ENCODE data around the gene ERFL.

The ERFL gene

DNA sequence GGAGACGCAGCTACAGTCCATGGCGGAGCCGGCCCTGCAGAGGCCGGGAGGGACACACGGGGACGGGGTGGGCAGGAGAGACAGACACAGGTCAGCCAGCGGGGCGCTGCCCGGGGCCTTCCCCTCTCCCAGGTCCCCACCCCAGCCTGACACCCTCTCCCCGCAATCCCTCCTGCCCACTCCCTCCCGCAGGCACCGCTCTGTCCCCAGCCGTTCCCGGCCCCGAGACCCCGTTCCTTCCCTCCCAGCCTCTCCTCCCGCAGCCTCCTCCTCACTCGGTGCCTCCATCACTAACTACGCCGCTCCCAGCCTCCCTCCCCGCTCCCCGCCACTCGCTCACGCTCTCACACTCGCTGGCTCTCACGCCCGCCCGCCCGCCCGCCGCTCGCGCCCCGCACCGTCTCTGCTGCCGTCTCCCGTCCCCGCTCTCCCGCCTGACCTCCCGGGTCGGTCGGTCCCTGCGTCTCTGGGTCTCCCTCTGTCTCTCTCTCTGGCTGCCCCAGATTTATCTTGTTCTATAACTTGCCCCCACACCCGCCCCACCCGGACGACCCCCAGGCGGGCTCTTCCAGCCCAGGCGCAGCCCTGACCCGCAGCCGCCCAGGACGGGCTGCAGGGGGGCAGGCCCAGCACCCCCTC, 15.2 kb downstream of the ERFL start:
- no peak for DNase-seq

DNA sequence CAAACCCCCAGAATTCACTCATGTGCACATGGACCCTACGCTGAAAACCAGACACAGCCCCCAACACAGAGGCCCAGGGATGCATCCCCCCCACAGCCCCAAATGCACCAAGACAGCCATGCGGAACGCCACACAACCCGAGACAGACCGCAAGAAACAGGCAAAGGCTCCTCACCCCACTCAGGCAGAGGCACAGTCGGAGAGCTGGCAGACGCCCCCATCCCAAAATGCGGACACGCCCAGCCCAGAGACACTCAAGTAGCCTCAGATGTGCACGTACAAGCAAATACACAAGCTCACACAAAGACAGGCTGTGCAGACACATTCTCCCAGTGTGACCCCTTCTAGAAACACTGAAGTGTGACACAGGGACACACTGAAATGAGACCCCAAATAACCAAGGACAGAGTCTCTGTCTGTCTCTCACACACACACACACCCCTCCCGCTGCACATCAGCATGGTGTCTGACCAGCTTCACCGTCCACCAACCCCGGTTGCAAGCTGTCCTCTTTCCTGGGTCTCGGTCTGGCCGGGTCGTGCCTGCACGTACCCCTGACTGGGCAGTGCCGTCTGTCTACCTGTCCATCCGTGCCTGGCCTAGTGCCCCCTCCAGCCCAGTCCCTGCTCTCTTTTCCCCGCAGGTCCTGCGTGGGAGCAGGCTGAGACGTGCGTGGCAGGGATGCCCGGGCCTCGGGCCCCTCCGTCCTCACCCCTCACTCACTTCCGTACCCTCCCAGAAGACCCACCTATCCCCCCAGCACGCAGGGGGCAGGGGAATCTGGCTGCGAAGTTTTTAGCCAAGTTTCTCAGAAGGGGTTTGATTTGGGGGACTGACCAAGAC, 16.1 kb downstream of the ERFL start:
- no peak for DNase-seq

DNA sequence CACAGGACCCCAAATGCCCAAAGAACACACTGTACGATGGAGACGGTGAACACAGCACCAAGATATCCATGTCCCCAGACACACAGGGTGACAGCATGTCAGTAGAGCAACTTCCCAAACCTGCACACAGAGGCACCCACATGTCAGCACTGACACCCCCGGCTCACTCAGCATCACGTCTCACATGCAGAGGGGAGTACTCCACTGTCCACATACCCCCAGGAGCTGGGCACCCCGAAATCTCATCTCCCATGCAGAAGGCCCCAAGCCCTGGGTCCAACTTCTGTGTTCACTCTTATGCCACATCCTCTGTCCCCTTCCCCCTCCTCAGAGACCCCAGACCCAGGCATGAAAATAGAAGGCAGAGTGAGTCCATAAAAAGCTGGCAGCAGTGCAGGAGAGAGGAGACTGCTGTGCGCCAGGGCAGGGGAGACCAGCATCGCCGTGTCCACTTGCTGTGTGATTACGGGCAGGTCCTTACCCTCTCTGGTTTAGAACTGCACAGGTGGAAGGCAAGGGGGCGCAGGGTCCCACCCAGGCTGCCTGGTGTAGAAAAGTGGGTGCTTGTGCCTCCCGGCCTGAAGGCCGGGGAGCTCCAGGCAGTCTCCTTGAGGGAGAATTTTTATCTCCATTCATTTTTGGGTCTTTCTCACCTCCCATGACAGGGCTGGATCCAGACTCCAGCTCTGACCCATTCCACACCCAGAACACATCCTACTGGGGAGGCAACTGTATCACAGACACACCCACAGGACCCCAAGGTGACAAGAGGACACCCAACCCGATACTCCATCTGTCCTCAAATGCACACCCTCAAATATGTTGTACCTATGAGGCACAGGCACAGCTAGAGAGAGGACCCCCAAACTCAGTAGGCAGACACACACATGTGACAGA, 17.0 kb downstream of the ERFL start:
- DNase-seq: no peak

DNA sequence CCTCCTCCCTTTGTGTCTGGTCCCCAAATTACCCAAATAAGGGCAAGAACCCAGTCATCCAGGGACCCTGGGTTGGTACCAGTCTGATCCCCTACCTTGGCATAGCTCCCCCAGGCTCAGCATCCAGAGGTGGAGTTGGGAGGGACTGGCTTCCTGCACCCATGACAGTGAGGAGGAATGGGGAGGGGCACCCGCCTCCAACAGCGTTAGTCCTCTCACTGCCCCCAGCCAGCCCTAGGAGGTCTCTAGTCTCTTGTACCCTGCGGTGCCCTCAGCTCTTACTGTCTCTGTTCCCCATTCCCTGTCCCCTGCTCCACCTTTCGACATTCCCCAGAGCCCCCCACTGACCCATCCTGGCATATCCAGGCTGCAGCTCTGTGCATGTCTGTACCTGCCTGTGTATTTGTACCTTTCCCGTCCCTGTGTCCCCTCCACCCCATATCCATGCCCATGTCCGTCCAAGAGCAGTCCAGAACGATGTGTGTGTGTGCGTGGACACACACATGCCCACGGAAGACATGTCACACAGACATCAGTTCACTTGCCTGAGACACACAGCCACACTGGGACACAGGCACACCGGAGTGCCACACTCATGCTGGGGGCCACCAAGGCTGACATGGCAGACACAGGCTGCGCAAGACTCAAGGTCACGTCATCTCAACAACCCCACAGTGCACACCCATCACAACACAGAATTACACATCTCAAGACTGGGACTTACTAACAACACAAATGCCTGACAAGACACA, 17.8 kb downstream of the ERFL start:
- DNase-seq: no peak

DNA sequence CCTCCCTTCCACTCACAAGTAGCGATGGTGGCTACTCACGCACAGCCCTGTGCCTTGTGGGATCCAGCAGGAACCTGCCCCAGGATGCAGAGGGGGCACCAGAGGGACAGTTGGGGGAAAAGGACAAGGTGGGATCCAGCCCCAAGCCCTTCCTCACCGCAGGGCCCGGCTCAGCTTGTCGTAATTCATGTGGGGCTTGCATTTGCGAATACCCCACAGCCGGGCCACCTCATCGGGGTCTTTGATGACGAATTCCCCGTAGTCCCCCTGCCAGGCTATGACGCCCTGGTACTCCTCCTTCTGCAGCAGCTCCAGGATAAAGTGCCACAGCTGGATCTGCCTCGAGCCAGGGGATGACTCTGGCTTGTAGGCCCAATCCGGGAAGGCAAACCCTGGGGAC, 18.5 kb downstream of the ERFL start:
- DNase-seq: no peak

DNA sequence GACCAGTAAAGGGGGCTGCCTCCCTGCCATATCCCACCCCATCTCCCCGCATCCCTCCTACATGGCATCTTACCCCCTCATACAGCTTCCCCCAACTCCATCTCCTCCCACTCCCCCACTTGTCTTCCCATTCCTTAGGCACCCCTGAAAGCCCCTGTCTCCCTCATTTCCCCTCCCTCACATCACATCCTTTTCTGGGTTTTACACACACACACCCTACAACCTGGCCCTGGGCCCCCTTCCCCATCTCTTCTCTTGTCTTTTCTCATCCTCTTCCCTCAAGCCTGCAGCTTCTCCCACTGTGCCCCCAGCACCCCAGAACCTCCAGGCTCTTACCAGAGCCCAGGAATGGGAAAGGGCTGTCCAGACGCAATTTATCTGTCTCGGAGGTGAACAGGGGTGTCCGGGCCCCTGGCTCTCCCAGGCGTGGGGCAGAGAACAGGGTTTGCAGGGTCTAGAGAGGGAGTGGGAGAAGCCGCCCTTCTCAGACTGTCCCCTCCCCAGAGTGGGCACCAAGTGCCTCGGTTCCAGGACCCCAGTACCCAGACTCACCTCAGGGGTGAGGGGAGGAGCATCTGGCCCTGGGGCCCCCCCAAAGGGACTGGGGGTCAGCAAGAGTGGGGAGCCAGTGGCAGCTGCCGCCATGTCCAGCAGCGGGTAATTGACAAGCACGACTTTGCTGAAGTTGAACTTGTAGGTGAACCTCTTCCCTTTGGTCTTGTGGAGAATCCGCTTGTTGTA, 19.4 kb downstream of the ERFL start:
- no peak for DNase-seq

DNA sequence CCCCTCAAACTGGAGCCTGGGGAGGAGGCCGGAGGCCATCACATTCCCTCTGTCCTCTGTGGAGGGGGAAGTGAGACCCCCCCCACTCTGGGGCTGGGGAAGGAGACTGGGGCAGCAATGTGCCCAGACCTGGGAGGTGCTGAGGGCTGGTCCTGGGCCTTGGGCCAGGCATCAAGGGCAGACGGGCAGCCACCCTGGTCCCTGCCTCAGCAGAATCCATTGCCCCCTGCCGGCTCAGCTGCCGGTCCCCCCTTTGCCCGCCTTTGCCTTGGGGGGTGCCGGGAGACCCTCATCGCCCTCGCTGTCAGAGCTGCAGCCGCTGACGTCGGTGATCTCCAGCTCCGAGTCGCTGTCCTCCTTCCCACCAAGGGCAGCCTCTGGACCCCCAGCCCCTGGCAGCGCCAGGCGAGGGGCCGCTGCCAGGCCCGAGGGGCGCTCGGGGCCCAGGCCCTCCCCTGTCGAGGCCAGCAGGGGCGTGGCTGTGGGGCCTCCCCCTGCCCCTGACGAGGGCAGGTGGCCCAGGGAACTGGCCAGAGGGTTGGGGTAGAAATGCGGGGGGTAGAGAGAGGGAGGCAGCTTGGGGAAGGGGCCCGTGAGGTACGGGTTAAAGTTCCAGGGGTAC, 20.1 kb downstream of the ERFL start:
- DNase-seq: no peak

DNA sequence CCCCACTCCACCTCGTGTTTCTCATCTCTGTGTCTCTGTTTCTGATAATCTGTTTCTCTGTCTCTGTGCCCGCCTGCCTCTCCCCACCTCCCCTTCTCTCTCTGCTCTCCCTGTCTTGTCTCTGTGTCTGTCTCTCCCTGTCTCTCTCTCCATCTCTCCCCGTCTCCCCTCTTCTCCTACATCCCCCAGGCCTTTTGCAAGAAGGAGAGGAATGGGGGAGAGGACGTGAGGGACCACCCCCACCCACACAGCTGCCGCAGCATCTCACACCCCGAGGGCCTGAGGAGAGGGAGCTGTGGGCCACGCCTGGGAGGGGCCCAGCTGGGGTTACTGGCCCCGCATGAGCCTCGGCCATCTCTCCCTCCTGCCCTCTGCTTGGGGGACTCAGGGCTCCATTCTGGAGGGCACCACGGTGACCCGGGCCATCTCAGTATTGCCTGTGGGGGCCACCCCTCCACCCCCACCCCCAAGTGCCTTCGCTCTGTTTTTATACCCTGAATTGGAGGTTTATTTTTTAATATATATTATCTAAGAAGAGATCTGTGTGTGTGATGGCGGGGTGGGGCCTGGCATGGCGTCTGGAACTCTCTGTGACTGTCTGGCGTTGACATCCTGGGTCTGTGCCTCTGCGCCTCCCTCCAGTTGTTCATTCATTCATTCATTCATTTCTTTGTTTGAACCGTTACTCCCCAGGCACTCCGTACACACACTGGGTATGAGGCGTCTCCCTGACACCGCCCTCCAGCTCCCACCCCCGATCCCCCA, 21.2 kb downstream of the ERFL start:
- DNase-seq: no peak

DNA sequence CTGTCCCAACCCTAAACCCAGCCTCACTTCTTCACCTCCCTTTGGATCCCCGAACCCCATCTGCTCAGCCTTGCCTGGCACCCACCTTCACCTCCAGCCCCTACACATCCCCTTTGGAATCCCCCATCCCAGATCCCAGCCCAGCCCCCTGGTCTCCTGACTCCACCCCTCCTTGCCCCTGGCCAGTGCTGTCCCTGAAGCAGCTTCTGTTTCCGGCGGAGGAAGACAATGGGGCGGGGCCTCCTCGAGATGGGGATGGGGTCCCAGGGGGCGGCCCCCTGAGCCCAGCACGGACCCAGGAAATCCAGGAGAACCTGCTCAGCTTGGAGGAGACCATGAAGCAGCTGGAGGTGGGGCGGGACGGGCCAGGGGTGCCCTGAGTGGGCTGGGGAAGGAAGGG, 22.0 kb downstream of the ERFL start:
- no peak for DNase-seq

DNA sequence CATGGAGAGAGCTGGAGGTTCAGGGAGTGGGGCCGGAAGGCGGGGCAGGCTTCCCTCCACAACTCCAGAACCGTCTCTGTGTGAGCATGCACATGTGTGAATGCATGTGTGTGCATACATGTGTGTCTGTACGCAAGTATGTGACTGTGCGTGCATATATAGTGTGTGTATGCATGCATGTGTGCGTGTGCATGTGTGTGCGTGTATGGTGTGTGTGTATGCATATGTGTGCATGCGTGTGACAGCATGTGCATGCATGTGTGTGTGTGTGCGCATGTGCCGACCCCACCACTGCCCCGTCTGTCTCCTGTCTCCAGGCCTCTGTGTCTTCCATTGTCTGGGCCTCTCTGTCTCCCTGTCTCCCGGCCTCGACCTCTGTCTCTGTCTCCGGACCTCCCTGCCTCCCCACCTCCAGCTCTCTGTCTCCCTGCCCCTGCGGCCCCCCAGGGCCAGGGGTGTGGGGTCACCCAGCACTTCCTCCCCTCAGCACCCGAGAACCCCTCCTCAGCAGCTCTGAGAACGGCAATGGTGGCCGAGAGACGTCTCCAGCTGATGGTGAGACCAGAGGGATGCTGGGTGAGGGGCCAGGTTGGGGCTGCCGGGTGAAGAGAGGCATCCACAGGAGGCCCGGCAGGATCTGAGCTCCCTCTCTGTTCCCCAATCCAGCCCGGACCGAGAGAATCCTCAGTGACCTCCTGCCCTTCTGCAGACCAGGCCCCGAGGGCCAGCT, 22.8 kb downstream of the ERFL start:
- no peak for DNase-seq

DNA sequence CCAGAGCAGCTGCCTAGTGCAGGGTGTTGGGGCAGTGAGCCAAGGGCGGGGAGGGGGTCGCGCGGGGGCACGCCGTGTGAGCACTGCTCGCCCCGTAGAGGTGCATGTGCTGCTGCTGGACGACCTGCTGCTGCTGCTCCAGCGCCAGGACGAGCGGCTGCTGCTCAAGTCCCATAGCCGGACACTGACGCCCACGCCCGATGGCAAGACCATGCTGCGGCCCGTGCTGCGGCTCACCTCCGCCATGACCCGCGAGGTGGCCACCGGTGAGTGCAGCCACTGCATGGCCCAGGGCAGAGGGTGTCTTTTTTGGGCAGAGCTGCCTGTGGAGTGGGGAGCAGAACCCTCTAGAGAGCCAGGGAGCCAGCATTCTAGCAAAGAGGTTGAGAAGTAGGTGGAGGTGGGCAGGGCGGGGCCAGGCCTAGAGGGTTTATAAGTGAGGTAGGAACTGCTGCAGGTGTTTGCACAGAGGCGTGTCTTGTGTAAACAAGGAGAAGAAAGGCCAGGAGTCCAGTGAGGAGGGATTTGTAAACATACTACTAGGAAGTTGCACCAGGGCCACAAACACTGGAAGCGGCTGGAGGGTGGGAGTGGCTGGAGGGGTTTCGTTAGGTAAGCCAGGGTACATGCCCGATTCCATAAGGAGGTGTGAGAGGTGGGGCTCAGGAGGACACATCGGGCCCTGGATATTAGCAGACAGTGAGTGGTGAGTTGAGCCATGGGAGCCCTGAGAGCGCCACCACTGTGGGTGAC, 24.0 kb downstream of the ERFL start:
- no peak for DNase-seq

DNA sequence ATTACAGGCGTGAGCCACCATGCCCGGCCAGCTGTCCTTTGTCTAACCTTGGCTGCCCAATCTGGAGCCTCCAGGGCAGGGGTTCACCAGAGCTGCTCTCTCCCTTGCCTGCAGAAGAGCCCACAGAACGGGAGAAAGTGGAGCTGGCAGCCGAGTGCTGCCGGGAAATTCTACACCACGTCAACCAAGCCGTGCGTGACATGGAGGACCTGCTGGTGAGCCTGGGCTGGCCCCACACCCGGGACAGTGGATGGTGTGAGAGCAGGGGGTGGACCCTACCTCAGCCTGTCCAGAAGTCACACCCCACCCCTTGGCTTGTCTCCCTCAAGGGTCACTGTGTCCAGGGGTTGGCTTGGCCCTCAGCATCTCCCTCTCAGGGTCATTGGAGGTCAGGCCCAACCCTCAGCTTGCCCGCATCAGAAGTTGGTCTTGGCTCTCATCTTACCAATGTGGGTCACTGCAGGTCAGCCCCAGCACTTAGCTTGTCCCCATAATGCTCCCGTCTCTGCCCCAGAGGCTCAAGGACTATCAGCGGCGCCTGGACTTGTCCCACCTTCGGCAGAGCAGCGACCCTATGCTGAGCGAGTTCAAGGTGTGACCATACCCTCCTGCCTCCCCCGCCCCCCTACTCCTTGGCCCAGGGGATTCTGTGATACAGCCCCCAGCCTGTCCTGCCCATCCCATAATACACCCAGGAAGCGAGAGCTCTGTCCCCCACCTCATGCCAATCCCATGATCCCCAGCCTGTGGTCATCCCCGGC, 24.9 kb downstream of the ERFL start:
- DNase-seq: no peak

DNA sequence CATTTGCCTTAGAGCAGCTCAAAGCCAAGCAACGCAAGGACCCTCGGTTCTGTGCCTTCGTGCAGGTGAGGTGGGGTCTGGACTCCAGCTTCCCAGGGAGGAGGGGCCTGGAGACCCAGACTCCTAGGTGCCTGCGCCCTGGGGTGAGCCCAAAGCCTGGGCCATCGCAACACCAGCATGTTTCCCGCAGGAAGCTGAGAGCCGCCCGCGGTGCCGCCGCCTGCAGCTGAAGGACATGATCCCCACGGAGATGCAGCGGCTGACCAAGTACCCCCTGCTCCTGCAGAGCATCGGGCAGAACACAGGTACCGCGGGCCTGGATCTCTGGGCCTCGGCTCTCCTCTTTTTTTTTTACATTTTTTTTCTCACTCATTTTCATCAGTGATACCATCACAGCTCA, 25.7 kb downstream of the ERFL start:
- DNase-seq: no peak

DNA sequence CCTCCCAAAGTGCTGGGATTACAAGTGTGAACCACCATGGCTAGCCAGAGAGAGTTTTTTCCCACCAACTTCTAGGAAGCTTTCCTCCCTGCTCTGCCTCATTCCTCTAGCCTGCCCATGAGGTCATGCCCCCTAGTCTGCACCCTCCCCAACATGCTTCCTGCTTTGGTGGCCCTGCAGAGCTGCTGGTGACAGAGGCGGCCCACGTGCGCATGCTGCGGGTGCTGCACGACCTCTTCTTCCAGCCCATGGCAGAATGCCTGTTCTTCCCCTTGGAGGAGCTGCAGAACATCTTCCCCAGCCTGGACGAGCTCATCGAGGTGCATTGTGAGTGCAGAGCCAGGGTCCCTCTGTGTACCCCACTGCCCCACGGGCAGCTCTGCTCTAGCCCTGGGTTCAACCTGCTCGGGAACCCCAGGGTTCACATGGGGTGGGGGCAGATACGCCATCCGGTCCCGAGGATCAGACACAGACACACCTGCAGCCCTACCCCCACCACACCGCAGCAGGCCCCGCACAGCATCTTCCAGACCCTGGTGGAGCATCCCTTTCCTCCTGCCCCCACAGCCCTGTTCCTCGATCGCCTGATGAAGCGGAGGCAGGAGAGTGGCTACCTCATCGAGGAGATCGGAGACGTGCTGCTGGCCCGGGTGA, 26.4 kb downstream of the ERFL start:
- no peak for DNase-seq

DNA sequence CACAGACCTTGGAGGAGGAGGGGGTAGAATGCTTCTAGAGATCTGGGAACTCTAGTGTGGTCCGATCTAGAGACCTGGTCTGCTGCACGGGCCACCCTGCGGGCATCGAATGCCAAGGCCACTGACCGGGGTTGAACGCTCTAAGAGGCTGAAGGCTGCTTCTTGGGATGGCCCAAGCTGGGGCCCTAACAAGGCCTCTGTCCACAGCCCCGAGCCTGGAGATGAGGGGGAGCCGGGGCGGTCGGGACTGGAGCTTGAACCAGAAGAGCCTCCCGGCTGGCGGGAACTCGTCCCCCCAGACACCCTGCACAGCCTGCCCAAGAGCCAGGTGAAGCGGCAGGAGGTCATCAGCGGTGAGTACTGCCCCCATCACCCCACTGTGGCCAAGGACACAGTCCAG, 30.0 kb downstream of the ERFL start:
- no peak for DNase-seq

DNA sequence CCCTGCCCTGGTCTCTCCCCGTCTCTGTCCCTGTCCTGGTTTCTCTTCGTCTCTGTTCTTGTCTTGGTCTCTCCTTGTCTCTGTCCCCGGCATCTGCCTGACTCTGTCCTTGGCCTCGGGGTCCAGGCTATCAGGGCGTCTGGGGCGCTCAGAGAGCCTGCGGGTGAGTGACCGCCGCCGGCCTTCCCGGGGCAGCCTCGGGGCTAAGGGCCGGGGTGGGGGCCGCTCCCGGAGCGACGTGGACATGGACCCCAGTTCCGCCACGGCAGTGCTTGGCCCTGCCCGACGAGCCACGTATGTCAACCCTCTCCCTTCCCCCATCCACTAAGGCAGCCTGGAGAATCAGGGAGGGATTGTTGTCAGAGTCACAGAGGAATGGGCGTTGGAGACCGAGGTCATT, 30.4 kb downstream of the ERFL start:
- DNase-seq: no peak

DNA sequence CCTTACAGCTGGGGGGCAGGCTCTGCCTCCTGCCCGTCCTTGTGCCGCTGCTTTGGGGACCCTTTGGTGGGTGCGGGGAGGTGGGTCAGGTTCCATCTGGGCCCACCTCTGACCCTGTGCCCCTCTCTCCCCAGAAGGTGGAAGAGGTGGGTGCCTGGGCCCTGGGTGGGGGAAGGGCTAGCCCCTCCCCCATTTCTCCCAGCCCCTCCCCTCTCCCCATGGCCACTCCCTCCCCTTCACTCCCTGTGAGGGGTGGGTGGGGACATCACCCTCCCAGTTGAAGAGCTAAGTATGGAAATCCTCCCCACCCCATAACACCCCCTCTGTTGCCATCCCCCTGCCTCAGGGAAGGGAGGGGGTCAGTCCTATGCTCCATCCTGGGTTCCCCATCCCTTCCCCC, 31.1 kb downstream of the ERFL start:
- no peak for DNase-seq

DNA sequence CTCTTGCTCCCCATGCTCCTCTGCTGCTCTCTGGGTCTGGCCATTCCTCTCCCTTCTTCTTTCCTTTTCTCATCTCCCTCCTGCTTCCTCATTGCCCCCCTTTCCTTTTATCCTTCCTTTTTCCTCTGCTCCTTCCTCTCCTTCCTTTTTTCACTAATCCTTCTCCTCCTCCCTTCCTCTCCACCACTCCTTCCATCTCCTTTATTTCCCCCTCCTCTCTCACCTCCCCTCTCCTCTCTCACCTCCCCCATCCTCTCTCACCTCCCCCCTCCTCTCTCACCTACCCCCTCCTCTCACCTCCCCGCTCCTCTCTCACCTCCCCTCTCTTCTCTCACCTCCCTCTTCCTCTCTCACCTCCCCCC, 31.7 kb downstream of the ERFL start:
- no peak for DNase-seq
